Dedifferentiated amniotic fluid mesenchymal stem cell (primary cell): ENCODE data around the gene MBD3.
A peak's percentile ranks its signal among the peaks of the same experiment; 100 is the strongest.

Experiments
- DNase-seq: peaks from one replicate; pipeline ENCODE4 v3.0.0-alpha.2; 2016; ENCODE audit errors: extremely low spot score

Gene MBD3

GRCh38 chr19:1619094-1619439 lies 26.4 kb upstream of the MBD3 start:
- DNase-seq: no peak

GRCh38 chr19:1618157-1619093 lies 25.8 kb upstream of the MBD3 start:
- no peak for DNase-seq

GRCh38 chr19:1616875-1617274 lies 24.2 kb upstream of the MBD3 start:
- no peak for DNase-seq

GRCh38 chr19:1616396-1616795 lies 23.7 kb upstream of the MBD3 start:
- DNase-seq: no peak

GRCh38 chr19:1615156-1615765 lies 22.6 kb upstream of the MBD3 start:
- DNase-seq: no peak

GRCh38 chr19:1613808-1614570 lies 21.3 kb upstream of the MBD3 start:
- DNase-seq: no peak

- no peak for DNase-seq
Observed at GRCh38 chr19:1613146-1613545, 20.5 kb upstream of the MBD3 start.

- no peak for DNase-seq
Observed at GRCh38 chr19:1612114-1613086, 19.7 kb upstream of the MBD3 start.

GRCh38 chr19:1611353-1611752 lies 18.7 kb upstream of the MBD3 start:
- no peak for DNase-seq

- no peak for DNase-seq
Observed at GRCh38 chr19:1610579-1610978, 17.9 kb upstream of the MBD3 start.

- no peak for DNase-seq
Observed at GRCh38 chr19:1609680-1610474, 17.2 kb upstream of the MBD3 start.

- no peak for DNase-seq
Observed at GRCh38 chr19:1609103-1609396, 16.4 kb upstream of the MBD3 start.

GRCh38 chr19:1608359-1609102 lies 15.9 kb upstream of the MBD3 start:
- no peak for DNase-seq

GRCh38 chr19:1606138-1606651 lies 13.5 kb upstream of the MBD3 start:
- DNase-seq: no peak

GRCh38 chr19:1605236-1606137 lies 12.8 kb upstream of the MBD3 start, which contains the start of gene UQCR11:
Gene UQCR11 (minus strand): TSS chr19:1605462. CDS start chr19:1605409, 53 bp downstream.
- peak; percentile 95 for DNase-seq

- DNase-seq: no peak
Observed at GRCh38 chr19:1602091-1602707, 9.5 kb upstream of the MBD3 start.

GRCh38 chr19:1601613-1602064 lies 9.0 kb upstream of the MBD3 start:
- DNase-seq: no peak

GRCh38 chr19:1599460-1599846 lies 6.8 kb upstream of the MBD3 start:
- DNase-seq: no peak
